ENCODE results near the gene FAM168A.

DNA sequence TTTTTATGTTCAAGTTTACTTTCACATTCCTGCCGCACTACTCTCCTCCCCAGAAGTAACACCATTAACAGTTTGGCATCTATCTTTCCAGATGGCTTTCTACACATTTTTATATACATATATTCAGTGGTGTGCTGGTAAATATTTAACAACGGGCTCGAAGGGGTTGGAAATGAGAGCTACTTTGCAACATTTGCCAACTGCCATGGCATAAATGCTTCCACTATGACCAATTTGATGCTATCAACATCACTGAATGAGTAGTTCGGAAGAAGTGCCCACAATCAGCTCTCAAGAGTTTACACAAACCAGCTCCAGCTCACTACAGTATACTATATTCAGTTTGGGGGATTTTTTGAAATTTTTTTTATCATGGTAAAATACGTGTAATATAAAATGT, 166.5 kb downstream of the FAM168A start:
- TF ChIP-seq, protein P1, sequence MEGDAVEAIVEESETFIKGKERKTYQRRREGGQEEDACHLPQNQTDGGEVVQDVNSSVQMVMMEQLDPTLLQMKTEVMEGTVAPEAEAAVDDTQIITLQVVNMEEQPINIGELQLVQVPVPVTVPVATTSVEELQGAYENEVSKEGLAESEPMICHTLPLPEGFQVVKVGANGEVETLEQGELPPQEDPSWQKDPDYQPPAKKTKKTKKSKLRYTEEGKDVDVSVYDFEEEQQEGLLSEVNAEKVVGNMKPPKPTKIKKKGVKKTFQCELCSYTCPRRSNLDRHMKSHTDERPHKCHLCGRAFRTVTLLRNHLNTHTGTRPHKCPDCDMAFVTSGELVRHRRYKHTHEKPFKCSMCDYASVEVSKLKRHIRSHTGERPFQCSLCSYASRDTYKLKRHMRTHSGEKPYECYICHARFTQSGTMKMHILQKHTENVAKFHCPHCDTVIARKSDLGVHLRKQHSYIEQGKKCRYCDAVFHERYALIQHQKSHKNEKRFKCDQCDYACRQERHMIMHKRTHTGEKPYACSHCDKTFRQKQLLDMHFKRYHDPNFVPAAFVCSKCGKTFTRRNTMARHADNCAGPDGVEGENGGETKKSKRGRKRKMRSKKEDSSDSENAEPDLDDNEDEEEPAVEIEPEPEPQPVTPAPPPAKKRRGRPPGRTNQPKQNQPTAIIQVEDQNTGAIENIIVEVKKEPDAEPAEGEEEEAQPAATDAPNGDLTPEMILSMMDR (IDR thresholded peaks at IDR 0.05) = no peak
- TF ChIP-seq EZH2 (IDR thresholded peaks at IDR 0.05) = no peak
